PFSK-1 (cell line): ENCODE measurements around the gene SLC44A2.
A peak's percentile ranks its signal among the peaks of the same experiment; 100 is the strongest.

Experiments
- POLR2AphosphoS5 ChIP-seq: IDR thresholded peaks from 2 replicates; pipeline ENCODE4 v1.6.1; 2012; ENCODE audit warnings: low read depth, mild to moderate bottlenecking, control low read depth, low read length, moderate library complexity
- REST ChIP-seq, 2 experiments: IDR thresholded peaks; 2 replicates each; pipeline versions ENCODE4 v1.6.1 to v1.8.0; 2011 to 2012; ENCODE audit warnings: low read depth in 2 of 2, low read length in 2 of 2, control low read depth in 1 of 2, inconsistent platforms in 1 of 2, mild to moderate bottlenecking in 1 of 2, moderate library complexity in 1 of 2; ENCODE audit not compliant: insufficient read depth in 1 of 2
- SIN3A ChIP-seq: IDR thresholded peaks from 2 replicates; pipeline ENCODE4 v1.6.1; 2012; ENCODE audit warnings: mild to moderate bottlenecking, low read length, moderate library complexity, borderline replicate concordance; ENCODE audit not compliant: insufficient read depth
- TAF1 ChIP-seq: IDR thresholded peaks from 2 replicates; pipeline ENCODE4 v1.6.1; 2012; ENCODE audit warnings: low read length, control low read depth, borderline replicate concordance; ENCODE audit not compliant: insufficient read depth

GRCh38 chr19:10602330-10603083, 22.8 kb upstream of the SLC44A2 start:
- TF ChIP-seq TAF1 (no peak), SIN3A (no peak), POLR2AphosphoS5 (0 out of 2 replicates have a peak, but pooled peaks have one; percentile 28), REST (IDR thresholded peaks at IDR 0.05; ENCODE audit: insufficient read depth in 1 of 2, low read depth in 2 of 2, low read length in 2 of 2) (no peak)
